GM19372 (cell line): Measurements from ENCODE around the gene ZNF10.

Source experiments
- ATAC-seq: cut with Tn5 transposase; IDR thresholded peaks from one replicate; pipeline ENCODE4 v1.9.1; 2021; ENCODE audit warnings: mild to moderate bottlenecking, low read depth, moderate library complexity; ENCODE audit not compliant: unreplicated experiment

ZNF10 gene

GRCh38 chr12:133130038-133130807, at the start of gene ZNF10, which contains the start of gene ZNF891:
Gene ZNF10, plus strand, starts transcription at chr12:133130627. Its CDS starts 13,866 bp downstream, at chr12:133144493.
Gene ZNF891, minus strand, starts transcription at chr12:133130274. Its CDS starts 8,356 bp downstream, at chr12:133121918.
- ATAC-seq, result peak; percentile 88

- no peak for ATAC-seq
Observed at GRCh38 chr12:133081159-133081780, 49.2 kb upstream of the ZNF10 start.

- no peak for ATAC-seq
Observed at GRCh38 chr12:133083345-133083744, 47.1 kb upstream of the ZNF10 start.

- no peak for ATAC-seq
Observed at GRCh38 chr12:133105620-133106019, 24.8 kb upstream of the ZNF10 start.

- ATAC-seq, result no peak
Observed at GRCh38 chr12:133106253-133106652, 24.2 kb upstream of the ZNF10 start.

GRCh38 chr12:133107121-133107520, 23.3 kb upstream of the ZNF10 start:
- ATAC-seq, result no peak

GRCh38 chr12:133108150-133108549, 22.3 kb upstream of the ZNF10 start:
- no peak for ATAC-seq

GRCh38 chr12:133120385-133121191, 9.8 kb upstream of the ZNF10 start:
- ATAC-seq, result no peak

GRCh38 chr12:133124674-133125073, 5.8 kb upstream of the ZNF10 start:
- ATAC-seq, result no peak

GRCh38 chr12:133129368-133130037, 924 bp upstream of the ZNF10 start:
- no peak for ATAC-seq

GRCh38 chr12:133130808-133131128, 341 bp downstream of the ZNF10 start:
- ATAC-seq, result no peak

- no peak for ATAC-seq
Observed at GRCh38 chr12:133135747-133136146, 5.3 kb downstream of the ZNF10 start.

- no peak for ATAC-seq
Observed at GRCh38 chr12:133145981-133146380, 15.6 kb downstream of the ZNF10 start.

- no peak for ATAC-seq
Observed at GRCh38 chr12:133156125-133156690, 25.8 kb downstream of the ZNF10 start.

GRCh38 chr12:133165776-133166175, 35.3 kb downstream of the ZNF10 start:
- no peak for ATAC-seq

GRCh38 chr12:133172491-133172890, 42.1 kb downstream of the ZNF10 start:
- no peak for ATAC-seq

- no peak for ATAC-seq
Observed at GRCh38 chr12:133174901-133175300, 44.5 kb downstream of the ZNF10 start.

GRCh38 chr12:133180669-133181068, 50.2 kb downstream of the ZNF10 start:
- ATAC-seq, result no peak

- peak; percentile 95 for ATAC-seq
Observed at GRCh38 chr12:133181238-133181959, 51.0 kb downstream of the ZNF10 start, which contains the start of gene ZNF268. Gene ZNF268, plus strand, starts transcription at chr12:133181495. Its CDS starts 503 bp downstream, at chr12:133181998.

GRCh38 chr12:133190176-133190575, 59.7 kb downstream of the ZNF10 start:
- ATAC-seq, result no peak
